ENCODE measurements around the gene CHST8.

CHST8 gene

DNA sequence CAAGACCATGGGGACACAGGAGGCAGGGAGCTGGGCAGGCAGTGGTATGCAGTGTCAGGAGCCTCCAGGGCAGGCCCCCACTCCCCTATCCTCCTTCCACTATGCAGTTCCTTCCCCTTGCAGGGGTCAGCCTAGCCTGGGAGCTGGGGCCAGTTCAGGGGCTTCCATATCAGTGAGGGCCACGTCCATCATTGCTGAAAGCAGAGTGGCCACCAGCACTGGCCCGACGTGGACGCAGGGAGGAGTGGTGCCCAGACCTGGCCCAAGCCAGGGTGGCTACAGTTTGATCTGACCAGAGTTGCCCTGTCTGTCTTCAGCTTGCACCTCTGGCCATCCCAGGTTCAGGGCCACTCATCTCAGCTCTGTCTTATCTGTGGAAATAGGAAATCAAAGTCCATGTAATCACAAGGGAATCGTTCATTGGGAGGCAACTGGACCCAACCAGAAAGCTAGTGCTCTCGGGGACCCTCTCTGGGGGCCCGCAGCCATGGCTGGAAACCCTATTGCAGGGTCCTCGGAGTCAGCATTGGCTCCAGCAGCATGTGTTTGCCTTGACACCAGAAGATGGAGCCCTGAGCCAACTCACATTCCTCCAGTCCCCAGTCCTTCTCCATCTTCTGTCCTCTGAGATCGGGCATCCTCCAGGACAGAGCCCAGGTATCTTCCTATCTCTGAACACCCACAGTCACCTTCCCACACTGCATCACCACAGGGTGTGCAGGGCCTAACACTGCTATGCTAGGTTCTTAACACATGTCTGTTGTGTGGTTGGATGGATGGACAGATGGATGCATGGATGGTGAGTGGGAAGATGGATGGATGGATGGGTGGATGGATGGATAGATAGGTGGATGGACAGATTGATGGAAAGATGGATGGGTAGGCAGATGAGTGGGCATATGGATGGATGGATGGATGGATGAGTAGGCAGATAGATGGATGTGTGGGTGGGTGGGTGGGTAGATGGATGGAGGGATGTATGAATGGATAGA is 99.2 kb downstream of the CHST8 start:
- DNase-seq, result no peak

DNA sequence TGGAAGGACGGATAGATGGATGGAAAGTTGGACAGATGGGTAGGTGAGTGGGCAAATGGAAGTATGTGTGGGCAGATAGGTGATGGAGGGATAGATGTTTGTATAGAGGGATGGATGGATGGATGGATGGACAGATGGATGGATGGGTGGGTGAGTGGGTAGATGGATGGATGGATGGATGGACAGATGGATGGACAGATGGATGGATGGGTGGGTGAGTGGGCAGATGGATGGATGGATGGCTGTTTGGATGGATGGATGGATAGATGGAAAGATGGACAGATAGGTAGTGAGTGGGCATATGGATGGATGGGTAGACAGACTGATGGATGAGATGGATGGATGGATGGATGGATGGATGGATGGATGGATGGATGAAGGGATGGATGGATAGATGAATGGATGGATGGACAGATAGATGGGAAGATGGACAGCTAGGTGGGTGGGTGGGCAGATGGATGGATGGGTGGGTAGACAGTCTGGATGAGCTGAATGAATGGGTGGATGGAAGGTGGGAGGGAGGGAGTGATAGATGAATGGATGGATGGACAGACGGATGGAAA is 100.1 kb downstream of the CHST8 start:
- DNase-seq, result no peak

DNA sequence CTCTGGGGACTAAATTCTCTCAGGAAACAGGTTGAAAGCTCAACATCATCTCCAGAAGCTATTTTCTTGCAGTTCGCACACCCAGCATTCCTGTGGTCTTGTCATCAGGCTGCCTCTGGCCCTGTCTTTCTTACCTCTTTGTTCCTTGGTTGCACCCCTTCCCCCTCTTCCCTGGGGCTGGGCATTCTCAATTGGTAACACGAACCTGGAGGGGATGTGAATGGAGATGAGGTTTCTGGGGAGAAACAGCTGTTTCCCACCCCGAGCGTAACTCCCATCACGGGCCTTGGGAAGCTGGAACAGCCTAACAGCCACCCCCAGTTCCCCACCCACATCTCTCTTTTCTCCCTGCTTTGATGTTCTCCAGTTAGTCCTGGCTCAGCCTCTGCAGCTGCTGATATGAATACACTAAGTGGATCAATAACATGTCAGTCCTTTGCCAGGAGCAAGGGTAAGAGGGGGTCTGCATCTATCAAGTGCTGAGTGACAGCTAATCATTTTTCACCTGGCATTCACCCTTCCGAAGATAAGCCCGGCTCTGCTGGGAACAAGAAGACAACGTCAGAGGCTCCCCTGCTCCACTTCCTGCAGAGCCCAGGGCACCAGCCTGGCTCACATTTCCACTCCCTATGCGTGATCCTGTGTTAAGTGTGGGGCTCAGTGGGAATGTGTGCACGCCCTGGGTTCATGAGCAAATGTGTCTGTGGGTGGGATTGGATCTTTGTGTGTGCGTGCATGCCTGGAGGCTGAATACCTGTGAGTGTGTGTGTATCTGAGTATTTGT is 100.9 kb downstream of the CHST8 start:
- no peak for DNase-seq

DNA sequence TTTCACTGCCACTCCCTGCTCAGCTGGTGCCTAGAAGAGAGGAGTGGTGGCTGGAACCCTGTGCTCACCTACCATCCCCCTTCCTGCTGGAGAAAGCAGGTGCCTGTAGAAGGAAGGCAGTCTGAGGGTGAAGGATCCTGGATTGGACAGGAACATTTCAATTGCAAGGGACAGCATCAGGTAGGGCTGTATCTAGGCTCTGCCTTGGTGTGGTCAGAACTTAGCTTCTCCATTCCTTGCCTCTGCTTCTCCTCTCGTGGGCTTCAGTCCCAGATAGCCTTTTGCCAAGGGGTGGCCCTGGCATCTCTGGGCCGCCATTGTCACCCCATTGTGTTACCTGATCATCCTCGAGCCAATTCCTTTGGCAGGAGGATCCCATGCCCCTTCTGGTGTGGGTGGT is 101.8 kb downstream of the CHST8 start:
- DNase-seq, result no peak

DNA sequence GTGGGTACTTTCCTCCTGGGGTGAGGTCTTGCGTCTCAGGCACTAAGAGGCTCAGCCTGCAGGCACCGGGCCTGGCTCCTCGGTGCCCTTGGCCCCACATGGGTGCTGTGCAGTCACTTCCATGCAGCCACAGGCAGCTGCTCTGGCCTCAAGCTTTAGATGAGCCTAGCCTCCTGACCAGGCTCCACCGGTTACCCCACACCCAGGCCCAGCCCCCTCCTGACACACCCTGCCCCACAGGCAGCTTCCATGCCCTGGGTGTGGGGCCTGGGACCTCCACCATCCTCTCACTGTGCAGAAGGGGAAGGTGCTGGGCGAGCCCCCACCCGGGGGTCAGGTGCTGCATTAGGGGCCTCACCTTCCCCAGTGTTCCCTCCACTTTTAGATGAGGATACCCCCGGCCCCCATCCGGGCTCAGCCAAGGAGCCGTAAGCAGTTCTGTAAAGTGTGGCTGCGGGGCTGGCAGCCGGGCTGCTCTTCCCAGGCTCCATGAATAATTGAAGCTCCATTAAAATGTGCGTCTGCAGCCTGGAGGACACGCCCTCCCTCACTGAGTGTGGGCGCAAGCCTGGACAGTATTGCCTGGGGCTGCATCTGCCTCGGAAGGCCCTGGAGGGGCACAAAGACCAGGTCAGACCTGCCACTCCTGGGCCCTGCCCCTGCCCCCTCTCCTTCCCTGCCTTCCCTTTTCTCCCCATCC is 102.4 kb downstream of the CHST8 start:
- DNase-seq, result no peak

DNA sequence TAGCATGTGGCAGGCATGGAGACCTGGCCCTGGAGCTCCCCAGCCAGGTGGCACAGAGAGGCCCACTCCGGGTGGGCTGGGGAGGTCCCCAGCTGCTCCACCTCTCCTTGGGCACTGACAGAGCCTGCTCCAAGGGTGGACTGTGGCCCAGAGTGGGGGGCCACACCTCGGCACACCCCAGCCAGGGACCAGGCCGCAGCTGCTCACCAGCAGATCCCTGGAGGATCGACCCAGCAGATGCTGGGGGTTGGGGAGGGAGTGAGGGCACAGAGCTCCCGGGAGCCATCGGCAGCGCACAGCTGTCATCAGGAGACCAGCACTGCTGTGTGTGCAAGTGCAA is 102.9 kb downstream of the CHST8 start:
- DNase-seq, result no peak

DNA sequence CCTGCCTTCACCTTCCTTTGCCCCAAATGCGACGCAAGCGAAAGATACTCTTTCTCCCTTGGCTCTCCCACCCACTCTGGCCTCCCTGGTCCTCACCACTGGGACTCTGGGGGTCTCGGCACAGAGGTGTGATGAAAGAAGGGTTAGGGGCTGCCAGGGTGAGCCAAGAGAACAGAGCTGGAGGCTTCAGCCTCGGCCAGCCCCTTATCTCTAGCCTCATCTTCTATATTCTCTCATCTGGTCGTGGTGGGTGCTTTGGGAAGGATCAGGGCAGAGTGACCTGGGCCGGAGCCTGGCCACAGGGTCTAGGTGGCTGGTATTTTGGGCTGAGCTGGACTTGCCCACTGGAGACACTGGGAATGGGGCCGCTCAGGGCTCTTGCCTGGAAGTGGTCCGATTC is 103.8 kb downstream of the CHST8 start:
- DNase-seq, result no peak

DNA sequence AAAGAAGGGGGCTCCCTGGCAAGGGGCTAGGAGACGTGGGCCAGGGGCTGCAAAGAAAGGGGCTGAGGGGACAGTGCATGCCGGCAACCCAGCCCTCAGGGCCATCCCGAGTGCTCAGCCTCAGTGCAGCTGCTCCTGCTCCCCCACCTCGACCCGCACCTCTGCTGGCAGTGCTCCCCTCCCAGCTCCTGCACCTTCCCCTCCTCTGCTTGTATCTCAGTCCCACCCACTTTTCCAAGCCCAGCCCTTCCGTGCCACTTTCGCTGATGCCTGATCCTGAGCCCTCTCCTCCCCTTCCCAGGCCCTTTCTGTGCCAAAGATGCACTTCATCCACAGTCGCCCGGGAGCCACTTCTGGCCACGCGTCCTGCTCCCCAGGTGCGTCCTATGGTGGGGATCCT is 105.0 kb downstream of the CHST8 start:
- DNase-seq, result no peak

DNA sequence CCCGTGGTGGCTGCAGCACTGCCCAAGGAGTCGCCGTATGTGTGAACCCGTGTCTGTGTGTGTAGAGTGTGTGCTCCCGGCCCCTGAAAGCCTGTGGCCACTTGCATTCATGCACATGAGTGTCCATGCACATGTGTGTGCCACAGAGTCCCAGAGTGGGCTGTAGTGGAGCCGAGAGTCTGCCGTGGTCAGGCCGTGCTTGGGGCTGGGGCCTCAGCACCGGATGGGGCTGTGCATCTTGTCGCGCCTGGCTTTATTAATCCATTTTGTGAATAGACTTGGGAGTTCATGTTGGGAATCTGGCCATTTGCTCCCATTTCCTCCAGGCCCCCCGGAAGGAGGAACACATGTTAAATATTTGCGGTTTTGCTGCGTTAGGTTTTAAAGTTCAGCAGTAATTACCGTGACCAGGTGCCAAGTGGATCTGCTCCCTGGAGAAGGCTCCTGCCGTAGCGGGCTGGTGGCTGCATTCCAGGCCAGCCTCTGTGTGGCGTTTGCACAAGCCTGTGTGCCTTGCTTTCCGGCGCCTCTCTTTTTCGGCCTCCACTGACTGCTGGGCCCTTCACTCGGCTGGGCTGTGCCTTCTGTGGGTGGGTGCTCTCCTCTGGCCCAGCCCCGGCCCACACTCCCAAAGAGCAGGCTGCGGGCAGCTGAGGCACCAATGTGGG is 105.7 kb downstream of the CHST8 start:
- no peak for DNase-seq

DNA sequence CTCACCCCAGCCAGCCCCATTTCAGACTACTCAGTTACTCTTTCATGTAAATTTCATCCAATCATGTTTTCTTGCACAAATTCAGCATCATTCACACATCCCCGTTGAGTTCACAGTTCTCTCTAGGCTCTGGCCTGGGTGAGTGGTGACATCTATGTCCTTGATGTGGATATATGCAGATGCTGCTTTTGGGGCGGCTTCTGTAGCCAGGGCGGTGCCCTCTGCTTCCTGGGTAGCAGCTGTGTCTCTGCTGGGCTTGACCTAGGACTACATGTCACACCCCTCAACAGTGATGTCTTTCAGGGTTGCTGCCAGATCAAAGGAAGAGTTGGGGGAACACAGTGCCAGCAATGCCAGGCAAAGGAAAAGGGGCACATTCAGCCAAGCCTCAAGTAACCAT is 106.4 kb downstream of the CHST8 start:
- DNase-seq, result no peak

DNA sequence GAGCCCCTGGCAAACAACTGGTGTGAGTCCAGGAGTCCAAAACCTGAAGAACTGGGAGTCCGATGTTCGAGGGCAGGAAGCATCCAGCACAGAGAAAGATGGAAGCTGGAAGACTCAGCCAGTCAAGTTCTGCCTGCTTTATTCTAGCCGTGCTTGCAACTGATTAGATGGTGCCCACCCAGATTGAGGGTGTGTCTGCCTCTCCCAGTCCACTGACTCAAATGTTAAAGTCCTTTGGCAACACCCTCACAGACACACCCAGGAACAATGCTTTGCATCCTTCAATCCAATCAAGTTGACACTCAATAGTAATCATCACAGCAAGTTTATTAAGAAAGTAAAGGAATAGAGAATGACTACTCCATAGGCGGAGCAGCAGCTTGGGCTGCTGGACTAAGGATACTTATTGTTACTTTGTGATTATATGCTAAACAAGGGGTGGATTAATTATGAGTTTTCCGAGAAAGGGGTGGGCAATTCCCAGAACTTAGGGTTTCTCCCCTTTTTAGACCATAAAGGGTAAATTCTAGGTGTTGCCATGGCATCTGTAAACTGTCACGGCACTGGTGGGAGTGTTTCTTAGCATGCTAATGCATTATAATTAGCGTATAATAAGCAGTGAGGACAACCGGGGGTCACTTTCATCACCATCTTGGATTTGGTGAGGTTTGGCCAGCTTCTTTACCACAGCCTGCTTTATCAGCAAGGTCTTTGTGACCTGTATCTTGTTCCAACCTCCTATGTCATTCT is 109.3 kb downstream of the CHST8 start:
- no peak for DNase-seq

DNA sequence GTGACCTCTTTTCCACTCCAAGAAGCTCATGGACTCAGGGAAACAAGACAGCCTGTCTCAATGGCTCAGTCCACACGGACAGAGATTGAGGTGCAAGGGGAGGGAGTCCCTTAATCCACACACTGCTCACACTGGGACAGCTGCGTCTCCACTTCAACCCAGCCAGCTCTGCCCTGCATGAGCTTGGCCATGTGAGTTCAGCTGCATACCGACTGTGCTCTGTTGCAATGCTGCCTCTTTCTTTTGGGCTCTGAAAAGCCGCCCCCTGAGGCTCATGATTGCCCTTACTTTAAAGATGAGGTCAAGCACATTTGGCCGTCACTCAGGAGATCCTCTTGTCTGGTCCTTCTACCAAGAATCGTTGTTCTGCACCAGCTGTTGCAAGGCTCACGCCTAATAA is 110.1 kb downstream of the CHST8 start:
- DNase-seq, result no peak

DNA sequence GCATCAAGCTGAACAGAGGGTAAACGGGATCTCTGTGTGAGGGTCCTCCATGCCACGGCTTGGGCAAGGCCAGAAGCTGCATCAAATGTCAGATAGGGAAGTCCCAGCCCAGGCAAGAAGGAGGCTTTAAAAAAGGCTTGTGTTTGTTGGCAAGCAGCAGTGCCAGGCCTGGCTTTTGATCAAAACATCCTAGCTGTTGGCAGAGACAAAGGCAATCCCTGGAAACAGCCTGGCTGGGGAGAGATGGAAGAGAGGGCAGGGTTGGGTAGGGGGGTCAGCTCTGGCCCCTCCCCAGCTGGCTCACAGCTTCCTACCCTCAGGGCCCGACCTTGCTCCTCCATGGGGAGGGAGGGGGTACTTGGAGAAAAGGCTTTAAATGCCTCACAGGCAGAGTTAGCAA is 113.2 kb downstream of the CHST8 start:
- DNase-seq, result no peak

DNA sequence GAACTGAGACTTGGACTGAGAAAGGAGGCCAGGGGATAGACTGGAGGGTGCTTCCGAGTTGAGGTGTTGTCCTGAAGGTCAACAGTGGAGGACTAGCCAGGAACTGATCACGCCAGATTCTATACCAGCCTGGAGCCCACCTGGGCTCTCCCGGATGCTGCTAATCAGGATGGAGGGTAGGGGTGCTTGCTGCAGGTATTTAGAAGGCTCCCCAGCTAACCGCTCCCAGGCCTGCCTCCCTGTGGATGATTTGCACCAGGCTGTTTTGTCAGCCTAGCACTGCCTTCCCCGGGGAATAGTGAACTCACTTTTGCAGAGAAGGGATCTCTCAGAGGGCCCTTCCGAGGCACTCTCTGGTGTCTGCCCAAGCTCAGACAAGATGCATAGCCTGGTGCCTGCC is 114.4 kb downstream of the CHST8 start:
- DNase-seq, result no peak

DNA sequence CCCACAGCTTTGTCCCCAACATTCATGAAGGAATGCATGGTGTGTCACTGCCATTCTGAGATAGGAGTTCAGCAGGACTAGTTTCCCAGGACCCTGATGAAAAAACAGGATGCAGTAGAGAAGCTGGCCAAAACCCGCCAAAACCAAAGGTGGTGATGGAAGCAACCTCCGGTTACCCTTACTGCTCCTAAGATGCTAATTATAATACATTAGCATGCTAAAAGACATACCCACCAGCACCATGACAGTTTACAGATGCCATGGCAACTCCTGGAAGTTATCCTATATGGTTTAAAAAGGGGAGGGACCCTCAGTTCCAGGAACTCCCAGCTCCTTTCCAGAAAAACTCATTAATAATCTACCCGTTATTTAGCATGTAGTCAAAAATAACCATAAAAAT is 115.0 kb downstream of the CHST8 start:
- DNase-seq, result no peak

DNA sequence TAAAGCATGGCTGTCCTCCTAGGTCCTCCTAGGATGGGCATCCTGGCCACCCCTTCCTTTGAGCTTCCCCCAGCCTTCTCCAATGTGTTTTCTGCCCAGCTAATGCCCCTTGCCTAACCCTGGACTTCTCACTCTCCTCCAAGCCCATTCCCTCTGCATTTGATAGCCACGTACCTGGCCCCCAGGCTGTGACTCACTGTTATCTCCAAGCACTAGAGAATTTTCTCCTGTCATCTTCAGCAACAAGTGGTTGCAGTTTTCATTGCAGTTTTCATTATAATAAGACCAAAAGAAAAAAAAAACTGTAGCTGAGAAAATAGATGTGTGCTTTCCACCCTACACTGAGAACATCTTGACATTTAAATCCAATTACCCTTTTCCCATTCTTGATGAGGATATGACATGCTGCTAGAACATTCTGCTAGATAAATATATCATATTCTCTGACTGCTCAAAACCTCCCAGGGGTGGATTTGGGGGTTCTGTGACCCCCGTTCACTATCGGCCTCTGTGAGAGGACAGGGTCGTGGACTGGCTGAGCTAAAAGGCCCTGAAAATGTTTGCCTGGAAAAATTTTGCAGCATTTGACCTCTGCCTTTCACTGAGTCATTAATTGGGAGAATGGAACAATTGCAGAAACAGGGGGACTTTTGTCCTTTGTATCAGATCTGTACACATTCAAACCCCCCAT is 116.1 kb downstream of the CHST8 start:
- DNase-seq, result no peak

DNA sequence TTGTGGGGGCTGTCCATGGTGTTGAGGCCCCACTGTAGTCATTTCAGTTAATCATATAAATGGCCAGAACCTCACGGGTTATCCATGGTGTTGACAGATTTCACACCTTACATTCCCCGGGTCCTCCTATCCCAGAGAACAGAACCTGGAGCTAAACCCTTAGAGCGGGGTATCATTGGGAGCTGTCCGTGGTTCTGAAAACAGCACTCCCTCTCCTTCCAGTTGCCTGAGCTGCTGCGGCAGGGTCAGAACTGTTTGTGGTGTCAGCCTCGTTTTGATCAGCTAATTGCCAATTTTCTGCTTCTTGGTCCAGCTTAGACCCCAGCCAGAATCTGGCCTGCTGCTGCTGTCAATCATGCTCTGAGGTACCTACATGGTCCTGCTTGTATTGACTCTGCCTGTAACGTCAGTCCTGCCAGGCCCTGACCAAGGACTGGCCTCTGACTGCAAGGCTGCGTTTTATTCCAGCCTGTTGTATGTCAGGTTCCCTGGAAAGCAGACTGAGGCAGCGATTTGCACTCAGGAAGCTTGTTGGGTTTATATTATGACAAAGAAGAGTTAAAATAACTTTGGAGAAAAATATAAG is 119.2 kb downstream of the CHST8 start:
- DNase-seq, result no peak

DNA sequence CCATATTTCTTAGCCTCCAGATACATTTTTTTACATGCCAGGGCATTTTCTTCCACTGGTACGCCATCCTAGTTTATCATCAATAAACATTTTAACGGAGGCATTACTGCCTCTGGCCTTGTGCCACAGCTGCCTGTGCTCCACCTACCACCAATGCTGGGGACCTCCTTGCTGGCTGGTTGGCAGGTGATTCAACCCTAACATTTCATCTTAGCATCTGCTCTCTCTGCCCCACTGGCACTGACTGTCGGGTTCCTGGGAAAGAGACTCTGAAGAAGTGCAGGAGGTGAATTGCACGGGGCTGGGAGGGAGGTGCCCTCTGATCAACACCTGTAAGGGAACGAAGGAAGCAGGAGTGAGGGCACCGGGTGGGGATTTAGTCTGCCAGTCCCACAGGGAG is 123.5 kb downstream of the CHST8 start:
- DNase-seq, result no peak

DNA sequence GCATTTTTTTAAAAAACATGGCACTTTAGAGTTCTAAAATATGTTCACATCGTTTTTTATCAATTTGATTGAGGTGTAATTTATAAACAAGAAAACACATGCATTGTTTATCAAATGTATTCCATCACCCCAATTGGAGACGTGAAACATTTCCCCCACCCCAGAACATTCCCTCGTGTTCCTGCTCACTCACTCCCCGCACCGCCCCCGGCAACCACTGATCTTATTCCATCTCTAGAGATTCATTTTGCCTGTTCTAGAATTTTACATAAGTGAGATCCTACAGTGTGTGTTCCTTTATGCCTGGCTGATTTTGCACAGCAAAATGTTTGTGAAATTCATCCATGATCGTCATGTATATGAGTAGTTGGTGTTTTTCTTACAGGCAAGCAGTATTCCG is 124.4 kb downstream of the CHST8 start:
- DNase-seq, result no peak

DNA sequence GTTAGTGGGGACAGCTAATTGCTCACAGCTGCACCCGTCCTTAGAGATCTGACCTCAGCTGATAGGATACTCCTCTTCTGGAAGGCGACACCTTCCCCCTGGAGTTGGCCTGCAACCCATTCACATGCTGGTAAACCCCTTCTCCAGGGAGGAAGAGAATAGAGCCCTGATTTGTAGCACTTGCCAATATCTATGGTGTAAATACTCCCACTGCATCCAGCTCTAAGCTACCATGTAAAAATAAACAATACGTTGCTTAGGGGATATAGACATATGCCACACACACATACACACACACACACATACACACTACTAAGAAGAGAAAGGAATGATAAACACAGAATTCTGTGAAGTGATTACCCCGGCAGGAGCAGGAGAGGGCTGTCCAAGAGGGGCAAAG is 125.5 kb downstream of the CHST8 start:
- DNase-seq, result no peak

DNA sequence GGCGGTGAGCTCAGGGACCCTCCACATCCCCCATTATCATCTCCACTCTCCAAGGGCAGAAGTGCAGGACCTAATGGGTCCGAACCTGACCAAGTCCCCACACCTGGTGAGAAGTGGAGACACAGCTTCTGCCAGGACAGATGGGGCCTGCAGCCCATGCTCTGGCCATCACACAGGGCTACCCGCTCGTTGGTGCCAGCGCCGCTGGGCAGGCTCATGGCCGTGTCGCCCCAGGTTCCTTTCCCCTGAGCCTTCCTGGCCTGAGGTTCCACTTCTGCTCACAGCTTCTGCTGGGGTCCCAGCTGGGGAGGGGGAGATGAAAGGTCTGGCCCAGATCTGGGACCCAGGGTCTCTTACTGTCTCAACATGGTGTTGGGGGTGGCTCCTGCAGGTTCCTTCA is 126.5 kb downstream of the CHST8 start:
- no peak for DNase-seq

All from NCI-H748 treated with DMSO at 0.1 percent for 48 hours (cell line).